ENCODE measurements around the gene REEP3.

The REEP3 gene

DNA sequence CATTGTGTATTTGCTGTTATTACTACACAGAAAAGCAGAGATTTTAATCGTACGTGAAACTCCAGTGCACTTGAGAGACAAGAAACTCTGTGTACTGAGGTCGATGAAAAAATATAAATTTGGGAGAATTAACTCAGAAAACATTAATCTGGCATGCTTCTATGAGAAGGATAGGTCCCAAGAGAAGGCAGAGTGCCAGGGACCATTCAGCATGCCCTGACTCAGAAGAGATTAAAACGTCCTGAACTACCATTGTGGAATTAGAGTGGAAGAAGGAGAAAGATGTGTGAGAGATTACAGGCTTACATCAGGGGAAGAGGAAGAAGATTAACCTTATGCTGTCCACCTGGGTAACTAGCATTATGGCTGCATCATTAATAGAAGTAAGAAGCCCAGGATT is 72.4 kb downstream of the REEP3 start:
- DNase-seq: no peak

DNA sequence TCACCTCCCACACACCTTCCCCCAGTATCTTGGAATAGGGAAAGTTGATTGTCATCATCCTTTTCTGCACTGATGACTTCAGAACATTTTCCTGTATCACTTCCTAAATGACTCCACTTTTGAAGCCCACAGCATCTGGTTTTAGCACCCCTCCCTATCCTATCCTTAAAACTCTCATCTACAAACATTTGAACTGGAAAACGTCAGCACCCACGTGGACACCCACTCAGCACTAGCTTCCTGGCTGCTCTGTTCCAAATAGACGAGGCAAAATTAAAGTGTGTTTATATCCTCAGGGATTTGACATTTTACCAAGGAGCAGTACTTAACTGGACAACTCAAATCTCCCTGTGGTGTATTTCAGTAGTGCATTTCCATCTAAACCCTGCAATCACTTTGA is 73.9 kb downstream of the REEP3 start:
- no peak for DNase-seq

DNA sequence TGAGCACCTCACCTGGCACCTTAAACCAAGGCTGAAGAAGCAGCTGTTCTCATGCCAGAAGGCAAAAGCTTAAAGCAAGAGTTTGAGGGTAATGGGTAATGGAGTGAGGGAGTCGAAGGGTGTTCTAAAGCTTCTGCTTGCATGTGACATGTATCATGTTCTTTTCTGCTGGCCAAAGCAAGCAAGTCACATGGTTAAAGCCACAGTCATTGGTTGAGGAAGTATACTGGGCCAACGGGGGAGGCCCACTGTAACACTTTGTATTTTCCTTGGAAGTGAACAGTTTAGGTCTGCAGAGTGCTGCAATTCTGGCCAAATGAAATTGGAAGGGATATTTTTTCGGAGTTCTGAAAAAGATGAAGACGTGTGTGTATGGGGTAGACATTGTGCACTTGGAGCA is 75.7 kb downstream of the REEP3 start:
- no peak for DNase-seq

DNA sequence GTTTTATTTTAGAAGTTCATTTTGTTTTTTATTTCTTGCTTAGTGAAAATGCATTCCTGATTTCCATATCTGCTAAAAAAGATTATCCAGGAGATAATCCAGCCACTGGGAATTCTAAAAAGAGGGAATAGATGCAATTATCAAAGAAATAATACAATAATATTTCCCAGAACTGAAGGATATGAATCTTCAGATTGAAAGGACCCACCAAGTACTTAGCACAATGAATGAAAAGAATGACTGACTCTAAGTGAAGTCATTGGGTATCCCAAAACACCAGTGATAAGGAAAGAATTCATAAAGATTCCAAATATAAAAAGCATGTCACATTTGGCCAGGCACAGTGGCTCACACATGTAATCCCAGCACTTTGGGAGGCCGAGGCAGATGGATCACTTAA is 79.3 kb downstream of the REEP3 start:
- DNase-seq: no peak

DNA sequence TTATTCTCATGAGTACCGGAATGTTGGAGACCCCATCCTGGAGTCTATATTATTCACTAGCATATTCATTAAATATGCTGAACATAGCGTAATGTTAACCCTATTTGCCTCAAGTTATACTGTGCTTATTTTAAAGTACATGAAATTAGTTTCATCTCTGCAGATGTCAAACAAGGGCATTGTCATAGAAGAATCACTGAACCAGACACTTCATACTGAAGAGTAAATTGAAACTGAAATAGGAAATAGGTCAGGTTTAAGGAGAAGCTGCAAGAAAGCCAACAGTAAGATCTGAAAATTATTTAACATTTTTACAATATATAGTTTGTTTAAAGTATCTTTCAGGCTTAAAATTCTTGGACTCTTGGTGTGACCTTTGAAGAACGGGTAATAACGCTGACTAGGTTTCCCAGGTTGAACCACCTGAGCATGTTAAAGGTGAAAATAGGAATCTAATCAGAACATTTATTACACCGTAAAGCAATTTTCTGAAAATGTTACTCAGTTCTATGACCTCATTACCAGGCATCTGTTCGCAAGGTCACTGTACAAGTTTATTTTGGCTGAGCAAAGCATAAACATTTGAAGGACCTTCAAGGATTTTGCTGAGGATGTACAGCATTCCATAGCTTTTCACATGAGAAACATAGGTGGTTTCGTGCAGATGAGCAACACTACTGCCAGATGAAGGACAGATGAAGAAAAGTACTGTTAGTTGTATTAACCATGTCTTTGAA is 82.7 kb downstream of the REEP3 start:
- DNase-seq: no peak

DNA sequence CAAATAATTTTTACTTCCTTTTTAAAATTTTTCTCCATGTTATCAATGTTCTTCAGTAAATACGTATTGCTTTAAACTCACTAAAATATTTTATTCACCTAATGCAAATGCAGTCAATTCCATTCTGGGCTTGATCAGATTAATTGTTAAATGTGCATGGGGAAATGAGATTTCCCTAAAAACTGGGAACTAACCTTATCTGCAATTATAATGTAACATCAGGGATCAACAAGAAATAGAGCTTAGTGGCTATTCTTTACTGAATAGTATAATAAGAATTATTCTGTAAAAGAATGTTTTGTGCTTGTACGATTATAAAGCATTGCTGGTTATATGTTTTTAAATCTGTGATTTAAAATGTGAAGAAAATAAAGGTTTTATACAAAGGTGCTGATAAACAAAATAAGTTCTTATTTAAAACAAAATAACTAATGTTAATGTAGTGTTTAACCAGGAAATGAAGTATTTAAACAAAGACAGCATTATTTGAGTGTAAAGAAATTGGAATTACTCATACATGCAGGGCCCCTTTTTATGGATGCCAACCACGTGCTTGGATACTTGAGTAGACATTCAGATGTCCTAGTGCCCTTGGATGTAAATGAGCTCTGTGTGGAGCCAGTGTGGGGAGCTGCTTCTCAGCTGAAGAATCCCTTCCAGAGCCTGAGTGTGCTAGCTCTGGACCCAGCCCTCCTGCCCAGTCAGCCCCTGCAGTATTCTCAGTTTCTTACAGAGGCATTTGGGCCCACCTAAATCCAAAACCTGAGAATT is 84.2 kb downstream of the REEP3 start:
- no peak for DNase-seq

DNA sequence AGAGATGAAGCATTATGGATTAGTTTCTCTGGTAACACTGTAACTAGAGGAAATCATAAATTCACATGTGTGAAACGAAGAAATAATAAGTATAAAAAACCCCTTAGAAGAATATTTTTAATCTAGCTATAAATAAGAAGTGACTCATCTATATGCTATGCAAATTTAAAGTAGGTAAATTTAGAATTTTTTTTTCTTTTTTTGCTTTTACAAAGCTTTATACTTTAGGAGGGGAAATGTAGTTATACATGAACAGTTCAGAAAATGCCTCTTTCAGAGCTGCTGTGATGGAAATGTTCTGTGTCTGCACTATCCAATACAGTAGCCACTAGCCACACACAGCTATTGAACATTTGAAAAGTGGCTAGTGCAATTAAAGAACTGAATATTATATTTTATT is 87.3 kb downstream of the REEP3 start:
- no peak for DNase-seq

DNA sequence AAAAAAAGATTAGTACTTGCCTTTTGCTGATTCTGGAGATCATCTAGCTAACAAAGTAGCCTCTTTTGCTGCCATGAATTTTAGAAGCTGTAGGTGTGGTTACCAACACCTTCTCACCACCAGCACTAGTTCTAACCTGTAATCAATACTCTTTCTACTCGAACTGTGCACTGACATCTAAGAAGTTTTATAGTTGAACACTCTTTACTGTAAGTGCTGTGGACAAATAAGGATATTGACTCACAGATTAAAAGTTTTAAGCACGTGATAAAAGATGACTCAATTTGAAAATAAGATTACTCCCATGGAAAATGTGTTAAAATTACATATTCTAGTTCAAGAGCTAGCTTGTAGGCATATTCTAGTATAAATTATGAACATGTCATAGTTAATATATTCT is 89.9 kb downstream of the REEP3 start:
- peak; percentile 30 for DNase-seq

DNA sequence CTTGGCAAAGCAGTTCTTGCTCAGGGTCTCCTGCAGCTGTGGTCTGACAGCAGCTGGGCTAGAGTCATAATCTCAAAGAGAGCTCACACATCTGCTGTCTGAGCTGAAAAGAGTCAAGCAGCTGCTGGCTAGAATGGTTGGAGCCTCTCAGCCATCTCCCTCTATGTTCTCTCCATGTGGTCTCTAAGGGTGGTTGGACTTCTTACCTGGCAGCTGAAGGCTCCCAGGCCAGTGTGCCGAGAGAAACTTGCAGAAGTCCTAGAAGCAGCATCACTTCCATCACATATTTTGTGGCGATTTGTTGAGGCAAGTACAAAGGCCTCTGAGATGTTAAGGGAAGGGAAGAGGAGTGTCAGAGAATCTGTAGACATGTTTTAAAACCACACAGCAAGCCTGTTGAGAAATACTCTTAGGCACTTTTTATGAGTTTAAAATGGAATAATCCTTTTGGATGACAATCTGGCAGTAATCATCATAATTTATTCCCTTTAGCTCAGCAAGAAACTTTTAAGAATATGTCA is 93.2 kb downstream of the REEP3 start:
- DNase-seq: no peak

DNA sequence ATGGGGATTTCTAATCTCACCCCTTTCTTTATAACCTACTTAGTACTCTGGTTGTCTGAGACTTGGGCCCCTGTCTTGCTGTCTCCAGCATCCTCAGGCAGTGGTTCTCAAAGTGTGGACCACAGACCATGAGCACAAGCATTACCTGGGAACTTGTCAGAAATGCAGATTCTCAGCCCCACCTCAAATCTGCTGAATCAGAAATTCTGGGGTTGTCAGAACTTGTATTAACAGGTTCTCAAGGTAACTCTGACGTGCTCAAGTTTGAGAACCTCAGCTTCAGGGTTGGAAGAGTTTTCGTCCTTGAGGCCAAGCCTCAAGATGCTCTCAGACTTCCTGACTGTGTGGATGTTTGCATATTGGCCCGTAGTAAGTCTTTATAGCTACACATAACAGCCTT is 97.4 kb downstream of the REEP3 start:
- DNase-seq: no peak

DNA sequence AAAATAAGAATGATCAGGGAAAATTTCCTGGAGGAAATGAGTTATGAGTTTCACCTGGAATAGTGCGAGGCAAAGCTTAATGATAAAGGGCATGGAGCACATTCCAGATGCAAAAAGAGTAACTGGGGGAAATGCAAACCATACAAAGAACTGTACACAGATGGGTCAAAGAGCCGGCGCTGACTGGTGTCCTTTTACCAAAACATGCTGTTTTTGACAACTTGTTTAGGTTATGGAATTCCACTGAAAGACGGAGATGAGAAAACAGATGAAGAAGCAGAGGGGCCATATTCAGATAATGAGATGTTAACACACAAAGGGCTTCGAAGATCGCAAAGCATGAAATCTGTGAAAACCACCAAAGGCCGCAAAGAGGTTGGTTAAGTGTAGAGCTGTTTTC is 98.2 kb downstream of the REEP3 start:
- DNase-seq: no peak

DNA sequence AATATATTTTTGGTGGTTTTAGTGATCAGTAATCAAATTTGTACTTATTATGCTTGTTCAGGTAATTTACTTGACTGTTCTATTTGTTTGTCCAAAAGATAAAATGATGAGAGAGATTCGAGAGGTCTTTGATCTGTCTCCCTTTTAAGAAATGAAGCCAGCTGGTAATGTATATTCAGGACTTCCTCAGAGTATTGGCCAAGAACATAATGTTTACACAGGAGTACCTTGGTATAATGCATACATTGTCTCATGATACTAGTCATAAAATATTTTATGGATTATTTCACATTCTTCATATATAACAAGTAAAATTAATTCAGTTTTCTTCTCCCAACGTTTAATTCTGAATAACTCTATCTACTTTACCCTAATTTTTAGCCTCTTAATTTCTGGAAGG is 100.9 kb downstream of the REEP3 start:
- no peak for DNase-seq

DNA sequence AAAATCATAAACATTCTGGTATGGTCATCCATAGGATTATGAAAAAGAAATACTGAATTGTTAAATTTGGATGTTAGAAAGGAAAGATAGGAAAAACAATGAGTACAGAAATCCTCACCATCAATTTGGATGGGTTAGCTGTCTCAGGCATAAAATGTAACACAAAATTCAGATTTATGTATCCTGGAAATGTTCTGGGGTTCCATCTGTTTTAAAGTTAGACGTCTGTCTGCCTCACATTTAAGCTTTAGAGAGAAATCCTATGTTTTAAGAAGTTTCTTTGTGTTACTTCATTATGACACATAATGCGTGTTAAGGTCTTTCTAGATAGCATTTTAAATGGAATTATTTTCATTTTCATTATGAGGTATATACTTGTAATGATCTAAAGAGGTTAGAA is 103.5 kb downstream of the REEP3 start:
- no peak for DNase-seq

DNA sequence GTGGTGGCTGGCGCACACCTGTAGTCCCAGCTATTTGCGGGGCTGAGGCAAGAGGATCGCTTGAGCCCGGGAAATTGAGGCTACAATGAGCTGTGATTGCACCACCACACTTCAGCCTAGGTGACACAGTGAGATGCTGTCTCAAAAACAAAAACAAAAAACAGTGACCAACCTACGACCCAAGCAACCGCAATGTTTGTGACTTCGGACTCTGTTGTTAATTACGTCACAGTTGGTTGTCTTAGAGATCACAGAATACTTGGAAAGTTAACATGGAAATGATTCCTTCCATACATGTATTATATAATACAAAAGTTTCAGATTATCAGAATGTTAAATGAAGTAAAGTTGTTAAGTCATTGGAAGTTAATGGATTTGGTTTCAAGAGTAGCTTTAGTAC is 106.2 kb downstream of the REEP3 start:
- DNase-seq: no peak

DNA sequence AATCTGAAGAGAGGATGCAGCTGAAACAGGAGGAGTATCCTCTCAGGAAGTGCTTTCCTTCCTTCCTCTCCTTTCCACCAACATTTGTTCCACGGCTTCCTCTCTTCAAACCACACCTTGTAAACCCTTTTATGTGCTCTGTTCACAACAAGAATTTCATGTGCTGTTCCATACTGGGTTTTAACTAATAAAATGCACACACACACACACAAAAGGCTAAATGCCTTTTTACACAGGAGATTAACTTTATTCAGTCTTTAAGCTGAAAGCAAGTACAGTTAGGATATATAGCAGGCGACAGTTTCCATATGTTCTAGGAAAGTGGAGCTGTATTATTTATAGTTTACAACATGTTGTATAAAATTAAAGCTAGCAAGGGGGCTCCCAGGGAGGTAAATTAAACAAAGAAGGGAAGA is 106.7 kb downstream of the REEP3 start:
- no peak for DNase-seq

DNA sequence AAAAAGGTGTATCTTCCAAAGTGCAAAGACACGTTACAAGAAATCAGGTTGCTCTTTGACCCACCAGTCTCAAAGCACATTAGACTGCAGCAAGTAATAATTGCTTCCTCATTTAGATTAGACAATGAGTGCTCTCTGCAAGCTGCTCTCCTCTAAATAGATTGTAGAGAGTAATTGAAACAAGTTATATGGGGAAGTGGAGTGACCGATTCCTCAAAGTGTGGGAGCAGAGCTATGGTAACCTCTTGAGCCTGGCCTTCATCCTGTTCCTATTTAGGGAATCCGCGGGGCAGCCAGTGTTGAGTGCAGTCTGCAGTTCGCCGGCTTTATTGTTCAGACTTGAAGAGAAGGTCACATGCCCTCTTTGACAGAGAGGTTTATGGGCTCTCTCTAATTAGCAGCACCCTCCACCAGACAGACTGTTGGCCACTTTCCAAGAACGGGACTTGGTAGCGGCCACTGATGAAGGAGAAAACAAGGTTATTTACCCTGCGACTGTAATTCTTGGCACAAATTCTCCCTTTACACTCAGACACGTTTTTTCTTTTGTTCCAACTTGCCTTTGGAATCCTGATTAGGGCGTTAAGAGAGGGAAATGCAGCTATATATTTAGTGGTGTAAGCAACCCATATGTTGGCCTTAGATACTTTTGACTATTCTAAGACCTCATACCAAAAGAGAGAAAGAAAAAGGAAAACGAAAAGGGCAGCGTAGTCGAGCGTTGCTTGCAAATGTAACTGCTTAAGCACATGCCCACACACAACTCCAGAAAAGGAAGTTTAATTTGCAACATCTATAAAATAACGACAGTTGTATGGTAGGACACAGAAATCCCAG is 107.5 kb downstream of the REEP3 start:
- no peak for DNase-seq

DNA sequence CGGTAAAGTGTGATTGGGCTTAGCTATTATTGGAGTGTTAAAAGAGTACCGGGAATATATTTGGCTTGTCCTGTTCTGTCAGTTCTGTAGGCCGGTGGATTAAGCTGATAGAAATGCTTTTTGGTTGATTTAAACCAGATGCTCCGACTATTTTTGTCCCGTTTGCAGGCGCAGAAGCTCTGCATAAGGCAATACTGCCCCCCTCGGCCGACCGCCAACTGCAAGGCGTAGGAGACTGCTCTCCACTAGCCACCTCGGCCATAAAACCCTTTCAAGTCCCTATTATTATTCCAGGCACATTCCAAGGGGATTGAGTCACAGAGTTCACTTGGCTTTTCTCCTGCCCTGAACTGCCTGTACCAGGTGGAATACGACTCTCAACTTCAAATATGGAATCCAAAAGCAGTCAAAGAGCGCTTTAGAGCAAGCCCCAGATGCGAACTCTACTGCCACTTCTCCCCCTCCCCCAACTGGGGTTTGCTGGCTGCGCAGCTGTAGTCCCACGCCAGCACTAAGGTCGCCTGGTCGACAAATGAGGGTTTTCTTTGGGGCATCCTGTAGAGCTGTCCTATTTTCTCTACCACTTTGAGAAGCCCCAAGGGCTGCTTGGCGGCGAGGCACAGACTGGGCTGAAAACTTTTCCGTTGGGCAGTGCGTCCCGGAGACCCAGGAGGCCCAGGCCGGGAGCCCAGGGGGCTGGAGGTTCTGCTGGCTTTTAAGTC is 108.3 kb downstream of the REEP3 start:
- DNase-seq: peak; percentile 86

DNA sequence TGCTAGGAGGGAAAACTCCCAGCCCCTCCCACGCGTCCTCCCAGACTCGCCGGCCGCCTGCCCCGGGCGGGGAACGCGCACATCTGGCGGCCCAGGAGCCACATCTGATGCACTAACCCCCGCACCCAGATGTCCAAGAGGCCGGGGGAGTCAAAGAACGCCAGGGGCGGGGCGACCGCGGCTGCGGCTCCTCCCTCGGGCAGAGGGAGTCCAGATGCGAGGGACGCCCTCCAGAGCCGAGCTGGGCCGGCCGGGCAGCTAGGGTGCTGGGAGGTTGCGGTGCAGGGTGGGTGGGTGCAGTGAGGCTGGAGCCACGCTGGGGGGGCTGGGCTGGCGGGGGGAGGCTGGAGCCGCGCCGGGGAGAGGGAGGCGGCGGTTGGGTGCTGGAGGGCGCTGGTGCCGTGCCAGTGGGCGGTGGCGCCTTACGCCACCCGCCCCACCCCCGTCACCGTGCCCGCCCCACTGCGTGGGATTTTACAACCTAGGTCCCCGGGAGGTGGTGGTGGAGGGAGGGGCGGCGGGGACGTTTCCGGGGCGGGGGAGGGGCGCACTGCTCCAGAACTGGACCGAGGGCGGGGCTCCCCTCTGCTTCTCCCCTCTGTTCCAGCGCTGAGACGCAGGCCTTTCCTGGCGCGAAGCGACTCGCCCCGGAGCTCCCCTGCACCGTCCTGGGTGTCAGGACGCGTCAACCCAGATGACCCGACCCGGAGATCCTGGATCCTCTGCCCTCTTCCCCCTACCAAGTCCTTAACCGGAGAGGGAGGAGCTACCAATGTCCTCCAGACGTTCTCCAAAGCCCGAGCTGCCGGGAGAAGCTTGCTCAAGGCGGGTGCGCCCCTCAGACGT is 109.1 kb downstream of the REEP3 start:
- peak; percentile 88 for DNase-seq

DNA sequence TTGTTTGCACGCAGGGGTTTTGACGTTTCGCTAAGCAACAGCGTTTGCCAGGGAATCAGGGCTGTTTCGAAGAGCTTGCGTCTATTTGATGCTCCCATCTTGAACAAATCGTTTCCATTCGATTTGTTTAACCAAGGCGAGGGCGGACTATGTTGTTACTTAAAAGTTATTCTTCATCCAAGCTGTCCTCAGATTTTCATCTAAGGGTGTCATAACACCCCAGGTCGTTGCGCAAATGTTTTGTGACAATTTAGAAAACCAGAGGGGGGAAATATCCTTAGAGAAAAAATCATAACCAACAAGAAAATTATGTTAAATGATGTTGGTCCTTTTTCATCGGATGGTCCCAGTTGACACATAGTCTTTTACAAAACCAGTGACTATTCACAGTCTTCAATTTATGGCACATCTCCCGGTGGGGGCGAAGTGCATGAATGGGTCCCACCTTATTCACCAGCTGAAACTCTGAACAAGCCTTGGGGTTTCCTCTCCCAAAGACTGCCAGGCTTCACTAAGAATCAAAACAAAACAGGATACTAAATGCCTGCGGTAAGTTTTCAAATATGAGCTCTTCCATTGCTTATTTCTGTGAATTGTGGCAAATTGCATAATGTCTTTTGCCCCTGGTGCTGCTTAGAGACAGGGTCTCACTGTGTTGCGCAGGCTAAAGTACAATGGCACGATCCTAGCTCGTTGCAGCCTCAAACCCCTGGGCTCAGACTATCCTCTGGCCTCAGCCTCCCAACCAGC is 109.9 kb downstream of the REEP3 start:
- DNase-seq: no peak

DNA sequence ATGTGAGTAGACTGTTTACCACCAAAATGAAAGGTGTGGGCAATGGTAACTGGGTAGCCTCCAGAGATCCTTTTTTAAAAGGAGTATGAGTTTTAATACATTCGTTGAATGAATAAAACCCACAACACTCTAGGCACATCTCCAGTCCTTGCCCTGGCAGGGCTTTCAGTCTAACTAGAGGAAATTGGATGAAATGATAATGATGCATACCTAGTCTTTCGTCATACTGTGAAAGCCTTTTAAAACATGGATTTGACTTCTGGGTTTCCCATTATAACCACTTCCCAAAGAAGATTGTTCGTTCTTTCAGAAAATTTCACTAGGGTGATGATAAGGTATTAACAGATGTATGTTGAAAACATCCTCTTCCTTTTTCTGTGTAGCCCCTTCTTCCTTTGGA is 110.8 kb downstream of the REEP3 start:
- no peak for DNase-seq

Data from activated CD4-positive, alpha-beta T cell treated with anti-CD3 and anti-CD28 coated beads, Interleukin-2, Interleukin-6, amounts not matched to agents 100 ng/mL and 50 ng/mL, durations not matched to agents 16 hours and 8 hours (primary cell).